Vagina (tissue), 2 donors: ENCODE measurements around the gene NCBP3. TPM values are rescaled to one million over a fixed set of nuclear protein-coding genes. Genes with fewer than 3 reads are reported as not detected.

Experiments used
- DNase-seq, 2 donors: peaks; one replicate each; pipeline ENCODE4 v3.0.0-alpha.2; 2017; ENCODE audit errors: extremely low spot score in 2 of 2
- H3K27ac ChIP-seq: fragments of 200-600 bp; sonication (generic); one replicate; pipeline ENCODE4 v1.5.1; 2019
- H3K27me3 ChIP-seq: fragments of 200-600 bp; sonication (generic); one replicate; pipeline ENCODE4 v1.5.1; 2019
- H3K36me3 ChIP-seq, 2 donors: fragments of 200-600 bp; sonication (generic); one replicate each; pipeline ENCODE4 v1.5.1; 2017 to 2019
- H3K4me1 ChIP-seq: fragments of 200-600 bp; sonication (generic); one replicate; pipeline ENCODE4 v1.5.1; 2019
- H3K4me3 ChIP-seq, 2 donors: fragments of 200-600 bp; sonication (generic); 1 replicate in 1 of 2; 2 replicates in 1 of 2; pipeline ENCODE4 v1.5.1; 2016 to 2019
- H3K9me3 ChIP-seq: fragments of 200-600 bp; sonication (generic); one replicate; pipeline ENCODE4 v1.5.1; 2019
- CTCF ChIP-seq, 3 experiments: fragments of 450-650 bp in 2 of 3; fragments of 200-600 bp in 1 of 3; sonication (generic) in 1 of 3; IDR thresholded peaks; one replicate each; pipeline ENCODE4 v1.5.1; 2017 to 2019; ENCODE audit warnings: antibody characterized with exemption in 3 of 3, mild to moderate bottlenecking in 2 of 3, moderate library complexity in 2 of 3
- POLR2A ChIP-seq, 2 donors: fragments of 450-650 bp; IDR thresholded peaks; one replicate each; pipeline ENCODE4 v1.6.1; 2017; ENCODE audit warnings: antibody characterized with exemption in 2 of 2, mild to moderate bottlenecking in 2 of 2, moderate library complexity in 2 of 2
- POLR2AphosphoS5 ChIP-seq, 2 donors: sonication (generic); formaldehyde crosslinking; IDR thresholded peaks; one replicate each; pipeline ENCODE4 v1.9.0; 2017; ENCODE audit warnings: antibody characterized with exemption in 2 of 2, mild to moderate bottlenecking in 2 of 2, low read depth in 1 of 2; ENCODE audit not compliant: insufficient read depth in 1 of 2
- intact Hi-C: fragments of 100-400 bp; cut with DNase I; formaldehyde crosslinking; loops from one replicate; pipeline ENCODE4 v1.15.1; 2023
- total RNA-seq: library from RNA; depleted of rRNA; stranded (reverse); fragments of >200 nt; gene quantifications from one replicate; pipeline ENCODE4 v1.2.3, GENCODE V29; 2016

NCBP3 gene
- total RNA-seq, 1 donor from 2014 or later, result 20.6 TPM

GRCh38 chr17:3815122-3815521 is 30.9 kb downstream of the NCBP3 start:
- H3K36me3 ChIP-seq, result peaks cover 0 to 86% of the 10 kb centered on the region in 2 donors
- intact Hi-C loops, result no loop called here
- no peaks in the 10 kb centered on the region for H3K9me3 ChIP-seq
- H3K4me3 ChIP-seq, result no peak overlapping the region
- DNase-seq, result no peak
- H3K27ac ChIP-seq, result no peak overlapping the region
- no peaks in the 10 kb centered on the region for H3K27me3 ChIP-seq
- TF ChIP-seq POLR2AphosphoS5 (IDR thresholded peaks at IDR 0.05; ENCODE audit: insufficient read depth in 1 of 2, low read depth in 1 of 2) (no peak), POLR2A (IDR thresholded peaks at IDR 0.05) (no peak), CTCF (IDR thresholded peaks at IDR 0.05) (no peak)
- no peaks in the 10 kb centered on the region for H3K4me1 ChIP-seq

- Histone ChIP-seq H3K4me1 (no peaks in the 10 kb centered on the region), H3K27me3 (no peaks in the 10 kb centered on the region), H3K9me3 (no peaks in the 10 kb centered on the region), H3K27ac (no peak overlapping the region), H3K36me3 (peaks cover 0 to 86% of the 10 kb centered on the region in 2 donors), H3K4me3 (no peak overlapping the region)
- no peak for DNase-seq
- no peak for TF ChIP-seq CTCF (IDR thresholded peaks at IDR 0.05)
- no peak for TF ChIP-seq POLR2A (IDR thresholded peaks at IDR 0.05)
- TF ChIP-seq POLR2AphosphoS5 (IDR thresholded peaks at IDR 0.05; ENCODE audit: insufficient read depth in 1 of 2, low read depth in 1 of 2), result no peak
- intact Hi-C loops, result no loop called here
Measured at GRCh38 chr17:3814361-3814760, 31.7 kb downstream of the NCBP3 start.

GRCh38 chr17:3813171-3813570 is 32.9 kb downstream of the NCBP3 start:
- TF ChIP-seq POLR2AphosphoS5 (IDR thresholded peaks at IDR 0.05; ENCODE audit: insufficient read depth in 1 of 2, low read depth in 1 of 2) (no peak), POLR2A (IDR thresholded peaks at IDR 0.05) (no peak)
- Histone ChIP-seq H3K4me1 (no peaks in the 10 kb centered on the region), H3K9me3 (no peaks in the 10 kb centered on the region), H3K4me3 (no peak overlapping the region), H3K36me3 (peaks cover 0 to 84% of the 10 kb centered on the region in 2 donors), H3K27ac (no peak overlapping the region), H3K27me3 (no peaks in the 10 kb centered on the region)
- no peak for DNase-seq
- intact Hi-C loops, result no loop called here

GRCh38 chr17:3812771-3813170 is 33.3 kb downstream of the NCBP3 start:
- intact Hi-C loops, result no loop called here
- no peaks in the 10 kb centered on the region for H3K9me3 ChIP-seq
- no peak for TF ChIP-seq POLR2AphosphoS5 (IDR thresholded peaks at IDR 0.05; ENCODE audit: insufficient read depth in 1 of 2, low read depth in 1 of 2)
- TF ChIP-seq CTCF (IDR thresholded peaks at IDR 0.05), result no peak
- TF ChIP-seq POLR2A (IDR thresholded peaks at IDR 0.05), result no peak
- no peak for DNase-seq
- H3K36me3 ChIP-seq, result peaks cover 0 to 82% of the 10 kb centered on the region in 2 donors
- no peak overlapping the region for H3K4me3 ChIP-seq
- H3K27me3 ChIP-seq, result no peaks in the 10 kb centered on the region
- no peak overlapping the region for H3K27ac ChIP-seq
- H3K4me1 ChIP-seq, result no peaks in the 10 kb centered on the region

GRCh38 chr17:3812284-3812683 is 33.8 kb downstream of the NCBP3 start:
- H3K4me1 ChIP-seq, result no peaks in the 10 kb centered on the region
- H3K36me3 ChIP-seq, result peaks cover 0 to 82% of the 10 kb centered on the region in 2 donors
- H3K27me3 ChIP-seq, result no peaks in the 10 kb centered on the region
- intact Hi-C loops, result no loop called here
- TF ChIP-seq CTCF (IDR thresholded peaks at IDR 0.05) (no peak), POLR2A (IDR thresholded peaks at IDR 0.05) (no peak), POLR2AphosphoS5 (IDR thresholded peaks at IDR 0.05; ENCODE audit: insufficient read depth in 1 of 2, low read depth in 1 of 2) (no peak)
- H3K4me3 ChIP-seq, result no peak overlapping the region
- no peaks in the 10 kb centered on the region for H3K9me3 ChIP-seq
- no peak overlapping the region for H3K27ac ChIP-seq
- DNase-seq, result no peak
